Large intestine (tissue), 3 donors: ENCODE results near the gene SRSF5. TPM values are rescaled to one million over a fixed set of nuclear protein-coding genes. Genes with fewer than 3 reads are reported as not detected.
A peak's percentile ranks its signal among the peaks of the same experiment; 100 is the strongest.
"Not testable (repeated sequence)": the region's sequence is repeated elsewhere in the genome, so short reads cannot be mapped to it uniquely, and the experiment has no call there.

ENCODE experiments used
- DNase-seq, 2 donors: peaks; one replicate each; pipeline versions ENCODE4 v3.0.0 to v3.0.0-alpha.2; 2013
- H3K27ac ChIP-seq: one replicate; pipeline ENCODE4 v1.5.1; 2013; ENCODE audit warnings: low read length
- H3K27me3 ChIP-seq: 2 replicates; pipeline ENCODE4 v1.6.1; 2013; ENCODE audit warnings: low read length; ENCODE audit not compliant: control insufficient read depth, insufficient read depth
- H3K36me3 ChIP-seq: 2 replicates; pipeline ENCODE4 v1.6.1; 2013; ENCODE audit warnings: low read length; ENCODE audit not compliant: control insufficient read depth, insufficient read depth
- H3K4me1 ChIP-seq: one replicate; pipeline ENCODE4 v1.6.1; 2013; ENCODE audit warnings: low read length; ENCODE audit not compliant: control insufficient read depth, insufficient read depth
- H3K4me3 ChIP-seq: one replicate; pipeline ENCODE4 v1.5.1; 2013; ENCODE audit warnings: low read length
- H3K9me3 ChIP-seq: one replicate; pipeline ENCODE4 v1.6.1; 2013; ENCODE audit warnings: mild to moderate bottlenecking, low read depth, low read length, moderate library complexity; ENCODE audit not compliant: control insufficient read depth
- WGBS: methylation state at CpG from one replicate; pipeline ENCODE4 v1.1.5; 2013; ENCODE audit warnings: low lambda C conversion rate; ENCODE audit not compliant: insufficient coverage; 5-methylcytosine and 5-hydroxymethylcytosine counted together
- polyA plus RNA-seq: library from polyadenylated mRNA; unstranded; fragments of 120-200 nt; gene quantifications from one replicate; pipeline ENCODE4 v1.2.1, GENCODE V29; 2013

The SRSF5 gene
- polyA plus RNA-seq, 1 donor: 565 TPM

GRCh38 chr14:69798339-69798735 lies 31.4 kb downstream of the SRSF5 start:
- Histone ChIP-seq H3K9me3 (no peaks in the 10 kb centered on the region), H3K27ac (no peak overlapping the region), H3K27me3 (no peaks in the 10 kb centered on the region), H3K4me1 (peaks cover 18% of the 10 kb centered on the region), H3K36me3 (no peaks in the 10 kb centered on the region), H3K4me3 (no peak overlapping the region)
- DNase-seq: no peak
- no CpG with 5 or more reads among the region's 4 CpGs for WGBS

GRCh38 chr14:69803753-69804152 lies 36.8 kb downstream of the SRSF5 start:
- Histone ChIP-seq H3K36me3 (no peaks in the 10 kb centered on the region), H3K4me1 (peaks cover 3% of the 10 kb centered on the region), H3K4me3 (no peak overlapping the region), H3K9me3 (no peaks in the 10 kb centered on the region), H3K27ac (no peak overlapping the region), H3K27me3 (no peaks in the 10 kb centered on the region)
- no peak for DNase-seq

- DNase-seq: no peak
- peaks cover 12% of the 10 kb centered on the region for H3K4me1 ChIP-seq
- no peak overlapping the region for H3K4me3 ChIP-seq
- H3K36me3 ChIP-seq: no peaks in the 10 kb centered on the region
- H3K27me3 ChIP-seq: no peaks in the 10 kb centered on the region
- WGBS: no CpG with 5 or more reads among the region's 2 CpGs
- H3K27ac ChIP-seq: no peak overlapping the region
- H3K9me3 ChIP-seq: no peaks in the 10 kb centered on the region
Measured at GRCh38 chr14:69804902-69805301, 38.0 kb downstream of the SRSF5 start.

GRCh38 chr14:69807192-69807591 lies 40.2 kb downstream of the SRSF5 start:
- WGBS: no CpG with 5 or more reads among the region's 1 CpG
- Histone ChIP-seq H3K9me3 (no peaks in the 10 kb centered on the region), H3K4me1 (peaks cover 26% of the 10 kb centered on the region), H3K27me3 (no peaks in the 10 kb centered on the region), H3K4me3 (no peak overlapping the region), H3K27ac (no peak overlapping the region), H3K36me3 (no peaks in the 10 kb centered on the region)
- no peak for DNase-seq

GRCh38 chr14:69808919-69809808 lies 42.2 kb downstream of the SRSF5 start:
- WGBS: no CpG with 5 or more reads among the region's 12 CpGs
- H3K9me3 ChIP-seq: no peaks in the 10 kb centered on the region
- H3K4me1 ChIP-seq: peaks cover 30% of the 10 kb centered on the region
- no peaks in the 10 kb centered on the region for H3K27me3 ChIP-seq
- H3K27ac ChIP-seq: peak overlapping the region; percentile 78
- H3K4me3 ChIP-seq: no peak overlapping the region
- DNase-seq: peak; percentile 55 to 87
- H3K36me3 ChIP-seq: no peaks in the 10 kb centered on the region

- Histone ChIP-seq H3K27me3 (no peaks in the 10 kb centered on the region), H3K27ac (no peak overlapping the region), H3K9me3 (no peaks in the 10 kb centered on the region), H3K4me1 (peaks cover 46% of the 10 kb centered on the region), H3K36me3 (no peaks in the 10 kb centered on the region), H3K4me3 (no peak overlapping the region)
- 100% methylated on average over 2 of the region's 13 CpGs for WGBS
- DNase-seq: no peak
Measured at GRCh38 chr14:69811227-69811867, 44.4 kb downstream of the SRSF5 start.

GRCh38 chr14:69811868-69812252 lies 44.9 kb downstream of the SRSF5 start:
- Histone ChIP-seq H3K27ac (no peak overlapping the region), H3K4me1 (peaks cover 46% of the 10 kb centered on the region), H3K27me3 (no peaks in the 10 kb centered on the region), H3K9me3 (no peaks in the 10 kb centered on the region), H3K36me3 (no peaks in the 10 kb centered on the region), H3K4me3 (no peak overlapping the region)
- WGBS: 100% methylated on average over 1 of the region's 10 CpGs
- no peak for DNase-seq

GRCh38 chr14:69812711-69813110 lies 45.8 kb downstream of the SRSF5 start:
- Histone ChIP-seq H3K27me3 (no peaks in the 10 kb centered on the region), H3K27ac (no peak overlapping the region), H3K4me3 (no peak overlapping the region), H3K4me1 (peaks cover 46% of the 10 kb centered on the region), H3K9me3 (no peaks in the 10 kb centered on the region), H3K36me3 (no peaks in the 10 kb centered on the region)
- no peak for DNase-seq
- WGBS: no CpG with 5 or more reads among the region's 9 CpGs

- H3K27me3 ChIP-seq, DNase-seq, H3K27ac ChIP-seq, H3K4me3 ChIP-seq, H3K36me3 ChIP-seq, H3K9me3 ChIP-seq: not testable (repeated sequence)
- WGBS: no CpG with 5 or more reads among the region's 6 CpGs
- peaks cover 46% of the 10 kb centered on the region for H3K4me1 ChIP-seq
Measured at GRCh38 chr14:69813346-69813745, 46.4 kb downstream of the SRSF5 start.

- WGBS: no CpG with 5 or more reads among the region's 3 CpGs
- H3K36me3 ChIP-seq: no peaks in the 10 kb centered on the region
- H3K9me3 ChIP-seq: no peaks in the 10 kb centered on the region
- no peaks in the 10 kb centered on the region for H3K27me3 ChIP-seq
- no peak overlapping the region for H3K4me3 ChIP-seq
- H3K27ac ChIP-seq: peak overlapping the region; percentile 63
- peaks cover 37% of the 10 kb centered on the region for H3K4me1 ChIP-seq
- DNase-seq: peak in 1 of 2 donors; percentile 72
Measured at GRCh38 chr14:69814397-69814796, 47.5 kb downstream of the SRSF5 start.
